ENCODE data around the gene LYVE1. TPM values are rescaled to one million over a fixed set of nuclear protein-coding genes. Genes with fewer than 3 reads are reported as not detected.

Gene LYVE1
- total RNA-seq, 6 donors from 2014 or later, result 5.2 to 105 (median 24.6) TPM

DNA sequence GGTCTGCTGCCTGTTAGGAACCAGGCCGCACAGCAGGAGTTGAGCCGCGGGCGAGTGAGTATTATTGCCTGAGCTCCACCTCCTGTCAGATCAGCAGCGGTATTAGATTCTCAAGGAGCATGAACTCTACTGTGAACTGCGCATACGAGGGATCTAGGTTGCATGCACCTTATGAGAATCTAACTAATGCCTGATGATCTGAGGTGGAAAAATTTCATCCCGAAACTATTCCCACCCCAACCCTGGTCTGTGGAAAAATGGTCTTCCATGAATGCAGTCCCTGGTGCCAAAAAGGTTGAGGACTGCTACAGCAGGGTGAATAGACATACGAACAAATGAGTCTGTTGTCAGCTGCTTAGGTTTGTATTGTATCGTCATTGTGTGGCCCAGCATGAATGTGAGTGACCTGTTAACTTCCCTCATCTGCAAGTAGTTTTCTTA, 57.3 kb downstream of the LYVE1 start:
- DNase-seq, result no peak
- no peaks in the 10 kb centered on the region for H3K9me3 ChIP-seq
- H3K27me3 ChIP-seq, result no peaks in the 10 kb centered on the region
- peaks cover 0 to 13% (median 0%) of the 10 kb centered on the region in 4 donors for H3K36me3 ChIP-seq
- WGBS, 2 donors, result 92 to 95% methylated on average over 10 of the region's 10 CpGs
- TF ChIP-seq POLR2AphosphoS5 (IDR thresholded peaks at IDR 0.05) (no peak), POLR2A (IDR thresholded peaks at IDR 0.05) (no peak), EP300 (IDR thresholded peaks at IDR 0.05) (no peak)
- TF ChIP-seq, protein P1, sequence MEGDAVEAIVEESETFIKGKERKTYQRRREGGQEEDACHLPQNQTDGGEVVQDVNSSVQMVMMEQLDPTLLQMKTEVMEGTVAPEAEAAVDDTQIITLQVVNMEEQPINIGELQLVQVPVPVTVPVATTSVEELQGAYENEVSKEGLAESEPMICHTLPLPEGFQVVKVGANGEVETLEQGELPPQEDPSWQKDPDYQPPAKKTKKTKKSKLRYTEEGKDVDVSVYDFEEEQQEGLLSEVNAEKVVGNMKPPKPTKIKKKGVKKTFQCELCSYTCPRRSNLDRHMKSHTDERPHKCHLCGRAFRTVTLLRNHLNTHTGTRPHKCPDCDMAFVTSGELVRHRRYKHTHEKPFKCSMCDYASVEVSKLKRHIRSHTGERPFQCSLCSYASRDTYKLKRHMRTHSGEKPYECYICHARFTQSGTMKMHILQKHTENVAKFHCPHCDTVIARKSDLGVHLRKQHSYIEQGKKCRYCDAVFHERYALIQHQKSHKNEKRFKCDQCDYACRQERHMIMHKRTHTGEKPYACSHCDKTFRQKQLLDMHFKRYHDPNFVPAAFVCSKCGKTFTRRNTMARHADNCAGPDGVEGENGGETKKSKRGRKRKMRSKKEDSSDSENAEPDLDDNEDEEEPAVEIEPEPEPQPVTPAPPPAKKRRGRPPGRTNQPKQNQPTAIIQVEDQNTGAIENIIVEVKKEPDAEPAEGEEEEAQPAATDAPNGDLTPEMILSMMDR (IDR thresholded peaks at IDR 0.05), result no peak
- no peak for ATAC-seq (ENCODE audit: low FRiP score in 2 of 2)
- H3K27ac ChIP-seq, result no peak overlapping the region
- no peak overlapping the region for H3K4me3 ChIP-seq
- H3K4me1 ChIP-seq, result peaks cover 0 to 2% (median 0%) of the 10 kb centered on the region in 4 donors

Other genes starting within 250 kb of the LYVE1 start
- gene AMPD3, start 113.4 kb downstream of the LYVE1 start, total RNA-seq, result 10 to 100 TPM in 2 of 6 donors, 1 to 10 TPM in 4; 5.4 to 49.2 (median 9.3) TPM
- 10 to 100 TPM; 13.2 to 74.6 (median 43.1) TPM for gene RNF141, start 27.5 kb downstream of the LYVE1 start, total RNA-seq
- 10 to 100 TPM in 1 of 6 donors, 1 to 10 TPM in 5; 2.4 to 16.3 (median 7.5) TPM for gene IRAG1, start 125.1 kb upstream of the LYVE1 start, total RNA-seq
- 10 to 100 TPM in 5 of 6 donors, 1 to 10 TPM in 1; 9.9 to 35.4 (median 26.9) TPM for gene CTR9, start 182.6 kb upstream of the LYVE1 start, total RNA-seq
- gene EIF4G2, start 240.3 kb upstream of the LYVE1 start, total RNA-seq, result 1,000 to 10,000 TPM in 1 of 6 donors, 100 to 1,000 TPM in 5; 249 to 1,049 (median 632) TPM